HPDE6-E6E7 (cell line): ENCODE data around the gene GRIK3.

Experiments used
- DNase-seq: peaks from one replicate; pipeline ENCODE4 v3.0.0; 2011; ENCODE audit warnings: missing footprints; ENCODE audit errors: extremely low spot score

Gene GRIK3

DNA sequence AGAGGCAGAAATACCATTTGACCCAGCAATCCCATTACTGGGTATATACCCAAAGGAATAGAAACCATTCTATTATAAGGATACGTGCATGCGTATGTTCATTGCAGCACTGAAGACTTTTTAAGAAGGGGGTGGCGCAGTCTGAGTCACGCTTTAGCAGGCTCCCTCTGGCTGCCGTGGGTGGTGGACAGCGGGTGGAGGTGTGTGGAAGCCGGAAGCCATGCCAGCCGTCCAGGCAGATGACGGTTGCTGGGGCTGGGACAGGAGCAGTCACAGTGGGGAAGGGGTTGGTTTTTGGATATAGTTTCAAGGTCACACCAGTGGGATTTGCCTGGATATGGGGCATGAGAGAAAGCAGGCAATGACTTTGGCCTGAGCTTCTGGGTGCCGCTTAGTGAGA lies 270.5 kb downstream of the GRIK3 start:
- DNase-seq = no peak

DNA sequence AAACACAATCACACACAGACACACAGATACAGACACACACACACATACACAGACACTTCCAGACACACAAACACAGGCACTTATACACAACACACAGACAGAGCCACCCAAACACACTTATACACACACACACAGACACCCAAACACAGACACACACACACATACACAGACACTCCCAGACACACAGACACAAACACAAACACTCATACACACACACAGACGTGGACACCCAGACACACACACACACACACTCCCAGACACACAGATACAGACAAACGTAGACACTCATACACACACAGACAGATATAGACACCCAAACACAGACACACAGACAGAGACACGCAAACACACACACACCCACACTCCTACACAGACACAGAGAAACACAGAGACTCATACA lies 272.1 kb downstream of the GRIK3 start:
- DNase-seq = no peak

DNA sequence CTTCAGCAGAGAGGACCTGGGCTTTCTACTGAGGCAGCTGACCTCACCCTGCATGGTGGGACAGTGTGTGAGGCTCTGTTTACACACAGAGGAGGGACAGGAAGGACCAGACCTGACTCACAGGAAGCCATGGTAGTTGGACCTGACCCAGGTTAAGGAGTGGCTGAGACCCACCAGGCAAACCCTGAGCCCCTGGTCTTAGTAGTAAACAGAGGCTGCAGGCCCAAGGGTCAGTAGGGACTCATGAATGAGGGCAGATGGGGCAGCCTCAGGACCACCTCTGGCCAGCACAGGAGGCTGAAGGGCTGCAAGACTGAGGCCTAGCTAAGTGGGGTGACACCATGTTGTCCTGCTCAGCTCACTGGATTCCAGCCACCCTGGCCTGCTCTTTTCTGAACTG lies 273.2 kb downstream of the GRIK3 start:
- DNase-seq = no peak

DNA sequence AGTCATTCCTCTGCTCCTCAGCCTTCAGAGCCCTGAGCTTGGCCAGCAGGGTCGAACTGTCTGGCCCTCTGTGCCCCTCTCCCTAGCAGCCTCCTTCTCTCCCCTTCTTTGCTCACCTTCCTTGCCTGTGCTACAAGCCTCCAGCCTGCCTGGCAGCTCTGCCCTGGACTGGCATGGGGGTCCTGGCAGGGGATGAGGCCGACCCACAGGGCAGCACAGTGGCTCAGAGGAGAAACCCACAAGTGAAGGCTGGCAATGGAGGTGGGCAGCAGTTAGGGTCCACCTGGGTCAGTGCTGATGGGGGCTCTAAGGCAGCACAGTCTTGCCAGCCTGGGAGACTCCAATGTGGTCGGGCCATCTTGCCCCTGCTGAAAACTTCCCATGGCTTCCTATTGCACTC lies 274.2 kb downstream of the GRIK3 start:
- no peak for DNase-seq

DNA sequence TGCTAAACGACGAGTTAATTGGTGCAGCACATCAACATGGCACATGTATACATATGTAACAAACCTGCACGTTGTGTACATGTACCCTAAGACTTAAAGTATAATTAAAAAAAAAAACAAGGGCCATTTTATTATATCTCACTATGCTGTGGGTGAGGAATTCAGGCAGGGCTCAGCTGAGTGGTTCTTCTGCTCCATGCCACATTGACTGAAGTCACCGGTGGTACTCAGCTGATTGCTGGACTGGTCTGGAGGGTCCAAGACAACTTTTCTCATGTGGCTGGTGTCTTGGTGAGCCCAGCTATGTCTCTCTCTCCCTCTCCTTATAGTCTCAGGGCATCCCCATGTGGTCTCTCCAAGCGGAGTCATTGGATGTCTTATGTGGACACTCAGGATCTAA lies 275.0 kb downstream of the GRIK3 start:
- DNase-seq = no peak

DNA sequence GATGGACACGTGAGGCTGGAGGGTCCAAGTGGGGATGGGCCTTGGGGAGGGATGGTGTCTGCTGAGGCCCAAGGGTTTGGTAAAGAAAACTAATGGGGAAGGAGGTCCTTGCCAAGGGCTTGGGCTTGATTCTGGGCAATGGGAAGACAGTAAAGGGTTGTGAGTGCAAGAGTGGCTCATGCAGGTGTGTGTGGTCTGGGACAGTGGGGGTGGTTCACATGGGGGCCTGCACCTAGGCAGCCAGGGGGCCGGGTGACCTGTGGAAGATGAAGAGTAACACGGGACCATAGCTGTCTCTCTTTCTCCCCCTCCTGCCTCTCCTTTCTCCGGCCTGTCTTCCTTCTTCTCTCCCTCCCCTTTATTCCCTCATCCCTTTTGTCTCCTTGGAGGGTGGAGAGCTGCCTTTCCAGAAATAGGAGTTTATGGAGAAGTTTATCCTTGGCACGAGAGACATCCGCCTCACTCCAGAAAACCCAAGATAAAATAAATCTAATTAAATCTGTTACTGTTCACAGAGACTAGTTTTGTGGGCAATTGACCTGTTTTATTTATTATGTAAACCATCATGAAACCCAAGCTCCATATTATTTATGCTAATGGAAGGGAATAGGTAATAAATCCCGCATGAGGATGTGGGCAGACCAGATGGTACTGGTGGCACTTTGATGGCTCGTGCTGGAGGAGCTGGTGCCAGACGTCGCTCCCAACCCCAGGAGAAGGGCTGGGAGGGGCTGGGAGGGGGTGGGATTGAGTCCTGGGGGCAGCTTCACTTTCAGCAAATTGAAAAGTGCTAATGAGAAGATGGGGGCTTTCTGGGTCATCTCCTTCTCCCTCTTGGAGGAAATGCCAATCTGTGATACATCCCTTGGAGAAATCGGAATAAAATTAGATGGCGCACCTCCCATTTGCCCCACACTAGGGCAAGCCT lies 278.7 kb downstream of the GRIK3 start:
- DNase-seq = no peak

DNA sequence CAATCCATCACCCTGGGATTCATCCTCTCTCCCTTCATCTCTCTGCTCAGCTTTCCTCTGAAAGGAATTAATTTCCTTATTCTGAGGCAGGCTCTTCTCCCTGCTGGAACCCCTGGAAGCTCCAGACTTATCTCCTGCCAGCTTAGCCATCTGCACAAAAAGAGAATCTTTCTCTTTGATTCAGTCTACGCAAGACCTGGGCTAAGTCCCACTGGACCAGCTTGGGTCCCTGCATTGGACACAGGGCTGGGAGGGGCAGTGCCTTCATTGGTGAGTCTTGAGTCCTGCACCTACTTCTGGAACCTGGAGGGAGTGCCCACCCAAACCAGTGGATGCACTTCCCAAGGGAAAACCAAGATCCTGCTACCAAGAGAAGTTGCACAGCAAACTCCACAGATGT lies 279.9 kb downstream of the GRIK3 start:
- no peak for DNase-seq

DNA sequence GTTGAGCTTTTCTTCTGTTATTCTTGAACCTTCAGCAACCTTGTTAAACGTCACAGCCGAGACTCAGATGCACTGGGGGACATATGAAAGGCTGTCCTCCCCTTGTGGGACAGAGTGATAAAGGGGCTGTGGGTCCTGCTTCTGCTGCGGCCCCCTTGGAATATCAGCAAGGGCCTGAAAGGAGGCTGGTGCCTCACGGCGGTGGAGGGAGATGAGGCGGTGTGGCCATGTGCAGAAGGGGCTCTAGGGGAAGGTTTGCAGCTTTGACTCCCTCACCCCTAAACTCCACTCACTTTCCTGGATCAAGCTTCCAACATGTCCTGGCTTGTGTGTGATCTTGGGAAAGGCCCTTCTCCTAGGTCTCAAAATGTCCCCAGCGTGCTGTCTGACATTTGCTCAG lies 280.9 kb downstream of the GRIK3 start:
- no peak for DNase-seq

DNA sequence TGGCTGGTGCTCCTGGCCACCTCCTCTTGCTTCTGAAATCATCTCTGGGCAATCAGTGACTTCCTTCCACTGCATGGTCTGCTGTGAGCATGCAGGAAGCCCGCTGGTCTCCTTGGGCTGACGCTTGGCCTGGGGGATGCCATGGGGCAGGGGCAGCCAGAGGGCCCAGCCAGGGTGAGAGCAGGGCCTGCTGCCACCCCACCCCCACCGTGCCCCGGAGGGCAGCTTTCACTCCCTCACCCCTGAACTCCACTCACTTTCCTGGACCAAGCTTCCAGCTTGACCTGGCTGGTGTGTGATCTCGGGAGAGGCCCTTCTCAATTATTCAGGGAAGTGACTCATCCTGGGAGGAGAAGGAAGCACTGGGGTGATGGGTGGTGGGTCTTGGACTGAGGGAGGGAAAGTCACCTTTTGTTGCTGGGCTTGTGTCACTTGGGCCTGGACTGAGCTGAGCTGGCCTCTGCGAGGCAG lies 281.4 kb downstream of the GRIK3 start:
- no peak for DNase-seq

DNA sequence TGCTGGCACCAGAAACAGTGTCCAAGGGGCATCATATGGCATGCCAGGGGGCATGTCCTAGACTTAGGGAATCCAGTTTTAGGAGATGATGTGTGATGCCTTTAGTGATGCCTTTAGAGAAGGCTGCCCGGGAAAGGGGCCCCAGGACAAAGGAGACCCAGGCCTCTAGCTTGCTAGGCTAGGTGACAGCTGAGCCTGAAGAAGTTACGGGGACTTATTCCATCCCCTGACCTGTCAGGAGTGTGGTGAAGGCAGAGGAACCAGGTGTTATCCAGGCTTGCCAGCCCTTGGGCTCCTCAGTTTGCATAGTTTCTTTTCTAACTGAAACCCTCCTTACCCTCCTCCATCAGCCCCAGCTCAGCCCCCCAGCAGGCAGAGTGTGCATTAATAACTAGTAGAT lies 281.9 kb downstream of the GRIK3 start:
- DNase-seq = no peak

DNA sequence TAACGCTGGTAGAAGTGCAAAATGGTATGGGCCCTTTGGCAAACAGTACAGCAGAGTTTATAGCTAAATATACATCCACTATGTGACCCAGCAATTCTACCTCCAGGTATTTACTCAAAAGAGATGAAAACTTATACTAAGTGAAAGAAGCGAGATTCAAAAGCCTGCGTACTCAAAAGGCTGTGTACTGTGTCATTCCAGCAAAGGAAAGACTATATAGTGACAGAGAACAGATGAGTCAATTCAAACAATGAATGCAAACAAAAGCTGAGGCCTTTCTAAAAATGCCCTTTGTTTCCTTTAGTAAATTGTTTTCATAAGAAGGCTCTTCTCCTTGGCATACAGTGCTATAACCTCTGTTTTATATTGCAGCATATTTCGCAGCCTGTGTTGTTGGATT lies 282.8 kb downstream of the GRIK3 start:
- DNase-seq = no peak

DNA sequence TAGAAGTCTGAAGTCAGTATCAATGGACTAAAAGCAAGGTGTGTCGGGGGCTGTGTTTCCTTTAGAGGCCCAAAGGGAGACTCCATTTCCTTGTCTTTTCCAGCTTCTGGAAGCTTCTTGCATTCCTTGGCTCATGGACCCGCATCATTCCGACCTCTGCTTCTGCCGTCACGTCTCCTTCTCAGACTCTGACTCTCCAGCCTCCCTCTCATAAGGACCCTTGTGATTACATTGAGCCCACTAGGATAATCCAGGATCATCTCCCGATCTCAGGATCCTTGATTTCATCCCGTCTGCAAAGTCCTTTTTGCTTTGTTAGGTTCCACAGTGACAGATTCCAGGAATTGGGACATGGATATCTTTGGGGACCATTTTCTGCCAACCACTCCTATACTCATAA lies 285.8 kb downstream of the GRIK3 start:
- DNase-seq = no peak
